ENCODE data around the gene GANC. TPM values are rescaled to one million over a fixed set of nuclear protein-coding genes. Genes with fewer than 3 reads are reported as not detected.

Gene GANC
- total RNA-seq, 1 donor from 2014 or later: 39.7 TPM

DNA sequence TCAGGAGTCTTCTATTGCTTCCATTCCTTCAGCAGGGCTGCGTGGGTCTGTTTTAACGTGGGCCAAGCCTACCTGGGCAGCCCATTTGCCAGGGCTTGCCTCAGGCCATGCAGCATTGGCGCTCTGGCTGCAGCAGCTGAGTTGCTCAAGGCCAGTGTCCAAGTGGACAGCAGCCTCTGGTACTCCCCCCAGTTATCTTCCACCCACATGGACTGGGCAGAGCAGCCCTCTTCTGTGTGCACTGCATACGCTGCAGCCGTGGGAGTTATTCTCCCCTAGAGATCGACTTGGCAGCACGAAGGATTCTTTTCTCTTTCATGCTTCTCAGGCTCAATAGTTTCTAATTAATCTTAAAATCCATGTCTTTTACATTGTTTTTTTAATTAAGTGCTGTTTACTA, 79.4 kb downstream of the GANC start:
- Mint-ChIP-seq H3K4me1 (no peaks in the 10 kb centered on the region), H3K27me3 (ENCODE audit: low read depth) (no peaks in the 10 kb centered on the region), H3K4me3 (no peak overlapping the region), H3K27ac (no peak overlapping the region), H3K36me3 (peaks cover 22% of the 10 kb centered on the region), H3K9me3 (no peaks in the 10 kb centered on the region)
- TF ChIP-seq, protein P1, sequence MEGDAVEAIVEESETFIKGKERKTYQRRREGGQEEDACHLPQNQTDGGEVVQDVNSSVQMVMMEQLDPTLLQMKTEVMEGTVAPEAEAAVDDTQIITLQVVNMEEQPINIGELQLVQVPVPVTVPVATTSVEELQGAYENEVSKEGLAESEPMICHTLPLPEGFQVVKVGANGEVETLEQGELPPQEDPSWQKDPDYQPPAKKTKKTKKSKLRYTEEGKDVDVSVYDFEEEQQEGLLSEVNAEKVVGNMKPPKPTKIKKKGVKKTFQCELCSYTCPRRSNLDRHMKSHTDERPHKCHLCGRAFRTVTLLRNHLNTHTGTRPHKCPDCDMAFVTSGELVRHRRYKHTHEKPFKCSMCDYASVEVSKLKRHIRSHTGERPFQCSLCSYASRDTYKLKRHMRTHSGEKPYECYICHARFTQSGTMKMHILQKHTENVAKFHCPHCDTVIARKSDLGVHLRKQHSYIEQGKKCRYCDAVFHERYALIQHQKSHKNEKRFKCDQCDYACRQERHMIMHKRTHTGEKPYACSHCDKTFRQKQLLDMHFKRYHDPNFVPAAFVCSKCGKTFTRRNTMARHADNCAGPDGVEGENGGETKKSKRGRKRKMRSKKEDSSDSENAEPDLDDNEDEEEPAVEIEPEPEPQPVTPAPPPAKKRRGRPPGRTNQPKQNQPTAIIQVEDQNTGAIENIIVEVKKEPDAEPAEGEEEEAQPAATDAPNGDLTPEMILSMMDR (IDR thresholded peaks at IDR 0.05; ENCODE audit: unreplicated experiment): no peak
- DNase-seq (ENCODE audit: low spot score in 2 of 2, unreplicated experiment in 2 of 2): no peak

DNA sequence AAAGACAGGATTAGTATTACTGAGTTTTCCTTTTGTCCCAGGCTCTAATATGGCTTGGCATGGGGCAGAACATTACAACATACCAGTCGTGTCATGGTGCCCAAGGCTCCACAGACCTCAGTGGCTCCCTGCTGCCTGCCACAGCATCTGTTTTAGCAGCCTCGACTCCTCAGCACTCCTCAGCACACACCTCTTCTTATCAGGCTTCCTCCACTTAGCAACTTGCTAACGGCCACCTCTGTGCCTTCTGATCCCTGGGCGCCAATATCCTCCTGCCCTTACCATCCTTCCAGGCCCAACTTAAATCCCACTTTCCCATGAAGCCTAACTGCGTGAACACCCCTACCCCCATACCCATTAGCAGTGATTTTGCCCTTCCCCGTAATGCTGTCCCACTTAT, 80.1 kb downstream of the GANC start:
- Mint-ChIP-seq H3K36me3 (peaks cover 22% of the 10 kb centered on the region), H3K27me3 (ENCODE audit: low read depth) (no peaks in the 10 kb centered on the region), H3K9me3 (no peaks in the 10 kb centered on the region), H3K27ac (no peak overlapping the region), H3K4me3 (no peak overlapping the region), H3K4me1 (no peaks in the 10 kb centered on the region)
- no peak for DNase-seq (ENCODE audit: low spot score in 2 of 2, unreplicated experiment in 2 of 2)
- TF ChIP-seq, protein P1 (IDR thresholded peaks at IDR 0.05; ENCODE audit: unreplicated experiment): no peak

DNA sequence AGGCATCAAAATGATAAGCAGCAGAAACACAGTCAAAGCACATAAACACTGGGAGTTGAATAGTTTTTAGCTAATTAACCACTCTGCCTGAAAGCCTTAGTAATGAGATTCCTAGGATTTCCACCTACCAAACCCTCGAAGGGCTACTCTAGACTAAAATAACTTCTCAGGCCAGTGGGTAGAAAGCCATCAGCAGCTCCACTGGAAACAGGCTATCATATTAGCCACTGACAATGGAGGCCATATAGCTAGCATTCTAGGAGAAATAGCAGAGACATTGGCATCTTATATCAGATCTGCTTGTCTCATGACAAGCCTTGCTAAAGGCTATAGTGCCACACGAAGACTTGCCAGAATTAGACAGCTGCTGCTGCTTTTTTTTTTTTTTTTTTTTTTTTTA, 81.8 kb downstream of the GANC start:
- no peak overlapping the region for H3K27ac Mint-ChIP-seq
- H3K9me3 Mint-ChIP-seq: no peaks in the 10 kb centered on the region
- H3K4me3 Mint-ChIP-seq: no peak overlapping the region
- TF ChIP-seq, protein P1 (IDR thresholded peaks at IDR 0.05; ENCODE audit: unreplicated experiment): no peak
- peaks cover 18% of the 10 kb centered on the region for H3K36me3 Mint-ChIP-seq
- no peaks in the 10 kb centered on the region for H3K4me1 Mint-ChIP-seq
- no peak for DNase-seq (ENCODE audit: low spot score in 2 of 2, unreplicated experiment in 2 of 2)
- no peaks in the 10 kb centered on the region for H3K27me3 Mint-ChIP-seq (ENCODE audit: low read depth)

DNA sequence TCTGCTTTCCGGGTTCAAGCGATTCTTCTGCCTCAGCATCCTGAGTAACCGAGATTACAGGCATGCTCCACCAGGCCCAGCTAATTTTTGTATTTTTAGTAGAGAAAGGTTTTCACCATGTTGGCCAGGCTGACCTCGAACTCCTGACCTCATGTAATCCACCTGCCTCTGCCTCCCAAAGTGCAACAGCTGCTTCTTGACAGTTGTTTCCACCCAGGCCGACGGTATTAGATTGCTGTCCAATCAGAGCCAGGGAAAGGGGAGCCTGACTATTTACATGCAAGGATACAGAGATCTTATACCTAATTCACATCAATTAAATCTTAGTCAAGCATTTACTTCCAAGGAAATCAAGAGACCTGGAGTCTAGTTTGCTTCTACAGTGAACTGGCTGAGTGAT, 82.3 kb downstream of the GANC start:
- Mint-ChIP-seq H3K27me3 (ENCODE audit: low read depth) (no peaks in the 10 kb centered on the region), H3K4me1 (no peaks in the 10 kb centered on the region), H3K27ac (no peak overlapping the region), H3K4me3 (no peak overlapping the region), H3K9me3 (no peaks in the 10 kb centered on the region), H3K36me3 (peaks cover 16% of the 10 kb centered on the region)
- no peak for DNase-seq (ENCODE audit: low spot score in 2 of 2, unreplicated experiment in 2 of 2)
- TF ChIP-seq, protein P1 (IDR thresholded peaks at IDR 0.05; ENCODE audit: unreplicated experiment): no peak

DNA sequence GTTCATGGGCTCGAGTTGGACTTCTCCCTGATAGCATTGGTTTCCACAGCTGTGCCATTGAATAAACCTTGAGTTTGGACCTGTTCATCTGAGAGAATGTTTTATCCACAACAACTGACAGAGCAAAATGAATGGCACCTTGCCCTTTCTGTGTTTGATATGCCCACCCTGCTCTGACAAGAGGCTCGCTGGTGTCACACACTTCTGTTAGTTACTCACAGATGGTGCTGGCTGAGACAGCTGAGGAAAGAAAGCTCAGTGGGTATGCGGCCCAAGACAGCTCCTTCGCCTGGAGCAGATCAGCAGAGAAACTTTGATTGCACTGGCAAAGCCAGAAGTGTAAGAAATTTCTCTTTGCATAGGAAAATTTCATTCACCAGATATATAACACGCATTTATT, 83.8 kb downstream of the GANC start:
- H3K27ac Mint-ChIP-seq: no peak overlapping the region
- peaks cover 6% of the 10 kb centered on the region for H3K36me3 Mint-ChIP-seq
- no peak overlapping the region for H3K4me3 Mint-ChIP-seq
- no peaks in the 10 kb centered on the region for H3K4me1 Mint-ChIP-seq
- TF ChIP-seq, protein P1 (IDR thresholded peaks at IDR 0.05; ENCODE audit: unreplicated experiment): no peak
- H3K9me3 Mint-ChIP-seq: no peaks in the 10 kb centered on the region
- H3K27me3 Mint-ChIP-seq (ENCODE audit: low read depth): no peaks in the 10 kb centered on the region
- DNase-seq (ENCODE audit: low spot score in 2 of 2, unreplicated experiment in 2 of 2): no peak

DNA sequence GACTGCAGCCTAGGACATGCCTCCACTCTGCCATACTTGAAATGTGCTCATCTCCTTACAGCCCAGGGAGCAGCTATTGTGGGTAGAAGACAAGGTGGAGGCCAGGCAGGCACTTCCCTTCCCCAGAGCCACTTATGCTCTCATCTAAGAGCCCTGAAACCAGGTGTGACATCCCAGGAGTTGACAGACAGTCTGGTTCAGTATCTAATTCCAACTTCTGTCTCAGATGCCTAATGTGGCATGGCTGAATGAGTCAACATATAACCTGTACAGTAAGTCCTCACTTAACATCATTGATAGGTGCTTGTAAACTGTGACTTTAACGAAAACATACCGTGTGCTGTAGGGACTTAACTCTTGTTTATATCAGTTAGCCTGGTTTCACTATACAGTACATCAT, 85.1 kb downstream of the GANC start:
- peaks cover 4% of the 10 kb centered on the region for H3K36me3 Mint-ChIP-seq
- H3K4me3 Mint-ChIP-seq: no peak overlapping the region
- no peaks in the 10 kb centered on the region for H3K4me1 Mint-ChIP-seq
- no peaks in the 10 kb centered on the region for H3K9me3 Mint-ChIP-seq
- no peaks in the 10 kb centered on the region for H3K27me3 Mint-ChIP-seq (ENCODE audit: low read depth)
- no peak for DNase-seq (ENCODE audit: low spot score in 2 of 2, unreplicated experiment in 2 of 2)
- TF ChIP-seq, protein P1 (IDR thresholded peaks at IDR 0.05; ENCODE audit: unreplicated experiment): no peak
- H3K27ac Mint-ChIP-seq: no peak overlapping the region

Data from mesothelial cell of epicardium (in vitro differentiated cells).